K562 treated with DMSO at 1 percent for 12 hours (cell line): ENCODE measurements around the gene IMPG2. TPM values are rescaled to one million over a fixed set of nuclear protein-coding genes. Genes with fewer than 3 reads are reported as not detected.

ENCODE experiments used
- total RNA-seq: library from RNA; unstranded; fragments of 300-600 nt; gene quantifications from 2 replicates; pipeline ENCODE4 v1.2.3, GENCODE V29; 2022; ENCODE audit not compliant: insufficient read depth

IMPG2 gene
- 0.52 TPM in 1 of 2 replicates, not detected in the other for total RNA-seq

GRCh38 chr3:101320475-101320874, at the start of gene IMPG2:
IMPG2 (minus strand) TSS chr3:101320575; CDS start chr3:101320372, 203 bp downstream.

Other genes with a start within 250 kb of the IMPG2 start
- 1.3 and 7.7 TPM in 2 replicates for gene SENP7, start 192.6 kb upstream of the IMPG2 start, total RNA-seq
- gene TRMT10C, start 241.3 kb upstream of the IMPG2 start, total RNA-seq: 12.9 and 19.1 TPM in 2 replicates